ENCODE data around the gene ARMC9.

ARMC9 gene

DNA sequence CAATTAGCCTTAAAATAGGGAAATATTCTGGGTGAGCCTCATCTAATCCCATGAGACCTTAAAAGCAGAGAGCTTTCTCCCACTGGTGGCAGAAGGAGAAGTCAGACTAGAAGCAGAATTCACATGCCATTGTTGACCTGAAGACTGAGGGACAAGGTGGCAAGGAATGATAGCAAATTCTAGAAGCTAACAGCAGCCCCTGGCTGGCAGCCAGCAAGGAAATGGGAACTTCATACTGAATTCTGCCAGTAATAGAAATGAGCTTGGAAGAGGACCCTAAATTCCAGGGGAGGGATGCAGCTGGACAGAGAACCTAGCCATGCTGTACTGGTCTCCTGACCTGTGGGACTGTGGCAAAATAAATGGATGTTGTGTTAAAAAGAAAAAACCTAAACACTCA, 216.6 kb downstream of the ARMC9 start:
- no peak for DNase-seq (ENCODE audit: low read depth)
- no peak overlapping the region for H3K4me3 ChIP-seq (ENCODE audit: control insufficient read depth, low read depth, low read length)
- no peak for TF ChIP-seq CTCF (conservative IDR thresholded peaks at IDR 0.05; ENCODE audit: control insufficient read depth, insufficient read depth, low read depth, low read length)

DNA sequence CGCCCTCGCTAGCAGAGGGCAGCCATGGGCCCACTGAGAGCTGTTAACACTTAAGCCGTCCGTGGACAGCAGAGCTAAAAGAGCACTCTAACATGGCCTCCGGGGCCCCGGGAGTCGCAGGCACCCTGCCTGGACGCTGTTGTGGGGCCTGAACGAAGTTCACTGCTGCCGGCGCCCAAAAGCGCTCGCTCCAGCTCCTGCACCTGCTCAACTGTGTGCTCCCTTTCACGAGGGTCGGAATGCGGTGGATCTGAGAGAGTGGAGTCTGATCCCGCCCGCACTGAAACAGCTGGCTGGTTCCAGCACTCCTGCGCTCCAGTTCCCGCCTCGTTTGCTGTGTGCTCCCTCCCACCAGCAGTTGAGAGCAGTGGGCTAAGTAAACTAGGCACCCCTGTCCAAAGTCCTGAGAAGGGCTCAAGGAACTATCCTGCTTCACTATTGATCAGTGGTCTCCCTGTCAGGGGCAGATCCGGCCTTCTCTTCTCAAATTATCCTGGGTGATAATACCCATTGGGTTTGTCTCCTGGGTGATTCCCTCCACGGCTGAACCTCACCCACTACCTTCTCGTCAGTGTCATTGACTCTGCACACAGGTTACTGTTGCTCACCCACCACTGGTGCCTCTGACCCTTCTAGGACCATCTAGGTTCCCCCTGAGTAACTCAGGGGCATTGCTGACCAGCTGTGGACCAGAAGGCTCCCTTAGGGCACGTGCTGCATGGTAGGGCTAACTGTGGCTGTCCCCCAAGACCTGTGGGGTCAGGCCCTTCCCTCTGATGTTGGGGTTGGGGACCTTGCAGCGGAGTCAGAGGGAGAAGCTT, 220.6 kb downstream of the ARMC9 start:
- TF ChIP-seq CTCF (conservative IDR thresholded peaks at IDR 0.05; ENCODE audit: control insufficient read depth, insufficient read depth, low read depth, low read length), result no peak
- no peak for DNase-seq (ENCODE audit: low read depth)
- H3K4me3 ChIP-seq (ENCODE audit: control insufficient read depth, low read depth, low read length), result no peak overlapping the region

- no peak for TF ChIP-seq CTCF (conservative IDR thresholded peaks at IDR 0.05; ENCODE audit: control insufficient read depth, insufficient read depth, low read depth, low read length)
- no peak for DNase-seq (ENCODE audit: low read depth)
- no peak overlapping the region for H3K4me3 ChIP-seq (ENCODE audit: control insufficient read depth, low read depth, low read length)
Observed at GRCh38 chr2:231421051-231421580, 222.7 kb downstream of the ARMC9 start.

GRCh38 chr2:231422056-231422455, 223.6 kb downstream of the ARMC9 start:
- DNase-seq (ENCODE audit: low read depth), result no peak
- no peak overlapping the region for H3K4me3 ChIP-seq (ENCODE audit: control insufficient read depth, low read depth, low read length)
- no peak for TF ChIP-seq CTCF (conservative IDR thresholded peaks at IDR 0.05; ENCODE audit: control insufficient read depth, insufficient read depth, low read depth, low read length)

GRCh38 chr2:231423176-231423575, 224.7 kb downstream of the ARMC9 start:
- TF ChIP-seq CTCF (conservative IDR thresholded peaks at IDR 0.05; ENCODE audit: control insufficient read depth, insufficient read depth, low read depth, low read length), result no peak
- no peak overlapping the region for H3K4me3 ChIP-seq (ENCODE audit: control insufficient read depth, low read depth, low read length)
- DNase-seq (ENCODE audit: low read depth), result no peak
